GM12874 (cell line): ENCODE data around the gene CACNA1D.

ENCODE experiments used
- TF ChIP-seq, protein P1 (sequence below): IDR thresholded peaks from 2 replicates; pipeline ENCODE4 v1.5.1; 2011; ENCODE audit warnings: low read depth, mild to moderate bottlenecking, control low read depth, low read length, moderate library complexity; ENCODE audit not compliant: insufficient read depth

CACNA1D gene

DNA sequence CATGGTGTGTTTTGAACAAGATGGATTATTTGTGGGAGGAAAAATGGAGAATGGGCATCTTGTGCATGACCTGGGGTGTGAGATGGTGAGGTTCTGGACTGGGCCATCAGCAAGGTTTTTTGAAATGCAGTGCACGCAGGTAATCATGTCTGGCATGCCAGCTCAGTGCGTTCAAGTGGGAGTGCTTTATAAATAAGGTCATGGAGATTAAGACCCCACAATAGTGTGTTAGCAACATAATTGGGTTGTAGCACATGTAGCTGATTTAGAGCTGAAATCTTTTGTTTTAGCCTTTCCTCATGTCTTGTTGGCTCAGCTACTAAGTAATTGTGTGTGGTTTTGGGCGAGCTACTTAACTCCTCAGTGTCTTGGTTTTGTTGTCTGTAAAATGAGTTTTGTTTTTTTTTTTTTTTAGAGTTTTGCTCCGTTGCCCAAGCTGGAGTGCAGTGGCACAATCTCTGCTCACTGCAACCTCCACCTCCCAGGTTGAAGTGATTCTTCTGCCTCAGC, 3.9 kb upstream of the CACNA1D start:
- TF ChIP-seq, protein P1, sequence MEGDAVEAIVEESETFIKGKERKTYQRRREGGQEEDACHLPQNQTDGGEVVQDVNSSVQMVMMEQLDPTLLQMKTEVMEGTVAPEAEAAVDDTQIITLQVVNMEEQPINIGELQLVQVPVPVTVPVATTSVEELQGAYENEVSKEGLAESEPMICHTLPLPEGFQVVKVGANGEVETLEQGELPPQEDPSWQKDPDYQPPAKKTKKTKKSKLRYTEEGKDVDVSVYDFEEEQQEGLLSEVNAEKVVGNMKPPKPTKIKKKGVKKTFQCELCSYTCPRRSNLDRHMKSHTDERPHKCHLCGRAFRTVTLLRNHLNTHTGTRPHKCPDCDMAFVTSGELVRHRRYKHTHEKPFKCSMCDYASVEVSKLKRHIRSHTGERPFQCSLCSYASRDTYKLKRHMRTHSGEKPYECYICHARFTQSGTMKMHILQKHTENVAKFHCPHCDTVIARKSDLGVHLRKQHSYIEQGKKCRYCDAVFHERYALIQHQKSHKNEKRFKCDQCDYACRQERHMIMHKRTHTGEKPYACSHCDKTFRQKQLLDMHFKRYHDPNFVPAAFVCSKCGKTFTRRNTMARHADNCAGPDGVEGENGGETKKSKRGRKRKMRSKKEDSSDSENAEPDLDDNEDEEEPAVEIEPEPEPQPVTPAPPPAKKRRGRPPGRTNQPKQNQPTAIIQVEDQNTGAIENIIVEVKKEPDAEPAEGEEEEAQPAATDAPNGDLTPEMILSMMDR: no peak

DNA sequence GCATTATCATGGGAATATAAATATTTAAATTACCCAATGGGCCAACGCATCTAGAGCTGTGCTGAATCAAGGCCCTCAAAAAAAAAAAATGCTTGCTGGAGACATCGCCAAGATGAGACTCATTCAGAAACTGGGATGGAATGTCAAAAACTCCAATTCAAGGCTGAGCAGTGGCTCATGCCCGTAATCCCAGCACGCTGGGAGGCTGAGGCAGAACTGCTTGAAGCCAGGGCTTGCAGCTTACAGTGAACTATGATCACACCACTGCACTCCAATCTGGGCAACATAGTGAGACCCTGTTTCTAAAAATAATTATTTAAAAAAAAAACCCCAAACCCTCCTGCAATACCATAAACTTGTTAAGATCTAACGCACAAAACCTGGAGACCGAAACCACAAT, 3.1 kb upstream of the CACNA1D start:
- TF ChIP-seq, protein P1: no peak

DNA sequence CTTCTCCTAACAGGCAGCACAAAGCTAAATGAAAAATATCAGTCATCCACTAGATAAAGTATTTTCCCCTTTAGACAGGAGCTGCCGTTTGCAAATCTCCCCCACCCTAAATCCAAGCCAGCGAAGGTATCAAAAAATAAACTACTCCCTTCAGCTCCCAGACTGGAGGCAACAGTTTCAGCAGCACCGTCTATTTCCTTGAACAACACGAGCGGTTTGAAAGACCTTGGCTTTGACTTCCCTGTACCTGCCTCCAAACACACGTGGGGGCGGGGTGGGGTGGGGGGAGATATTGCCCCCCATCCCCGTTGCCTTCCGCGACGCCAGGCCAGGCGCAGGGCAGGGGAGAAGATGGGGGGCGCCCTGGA, 832 bp upstream of the CACNA1D start:
- TF ChIP-seq, protein P1: no peak

DNA sequence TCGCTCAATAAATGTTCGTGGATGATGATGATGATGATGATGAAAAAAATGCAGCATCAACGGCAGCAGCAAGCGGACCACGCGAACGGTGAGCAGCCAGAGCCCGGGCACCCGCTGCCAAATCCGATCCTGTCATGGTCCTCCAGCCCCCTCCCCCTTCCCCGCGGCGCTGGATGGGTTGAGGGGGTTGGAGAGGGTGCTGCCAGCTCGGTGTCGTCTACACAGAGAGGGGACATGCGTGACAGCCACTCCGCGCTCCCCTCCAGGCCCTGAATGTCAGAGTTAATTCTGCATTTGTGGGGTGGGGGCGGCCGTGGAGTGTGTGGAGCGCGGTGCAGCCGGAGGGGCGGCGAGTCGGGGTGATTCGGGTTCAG, 722 bp downstream of the CACNA1D start:
- TF ChIP-seq, protein P1: no peak

DNA sequence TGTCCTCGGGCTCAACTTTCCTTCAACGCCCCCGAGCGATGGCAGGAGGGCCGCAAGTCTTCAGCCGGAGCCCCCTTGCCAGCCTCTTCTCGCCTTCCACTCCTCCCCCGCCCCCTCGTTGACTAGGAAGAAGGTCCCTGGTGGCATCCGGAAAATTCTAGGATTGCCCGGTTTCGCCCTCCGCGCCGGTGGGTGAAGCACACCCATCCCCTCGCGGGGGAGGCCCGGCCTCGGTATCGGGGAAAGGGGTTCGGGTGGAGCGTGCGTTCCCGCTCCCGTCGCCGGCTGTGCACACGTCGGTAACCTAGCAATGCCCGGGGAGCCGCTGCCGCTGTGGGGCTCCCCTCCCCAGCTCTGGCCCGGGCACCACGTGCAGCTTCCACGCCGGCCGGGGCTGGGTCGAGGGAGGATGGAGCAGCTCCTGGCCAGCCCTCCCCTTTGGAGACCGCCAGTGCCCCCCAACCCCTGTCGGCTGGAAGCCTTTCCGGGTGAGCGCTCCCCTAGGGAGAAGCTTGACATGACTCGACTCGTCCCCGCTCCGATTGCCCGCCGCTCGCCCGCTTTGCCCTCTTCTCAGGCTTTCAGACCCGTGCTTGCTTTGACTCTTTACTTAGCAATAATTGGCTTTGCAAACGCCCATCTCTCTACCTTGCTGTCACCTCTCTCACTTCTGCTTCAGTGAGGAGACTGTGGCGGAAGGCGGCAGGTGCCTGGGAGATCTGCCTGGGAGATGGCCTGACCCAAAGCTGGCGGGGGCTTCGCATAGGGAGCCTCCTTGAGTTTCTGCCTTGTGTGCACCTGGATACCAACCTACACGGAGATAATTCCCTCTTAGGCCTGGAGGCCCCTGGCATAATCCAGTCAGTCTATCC, 1.3 kb downstream of the CACNA1D start:
- TF ChIP-seq, protein P1: no peak

DNA sequence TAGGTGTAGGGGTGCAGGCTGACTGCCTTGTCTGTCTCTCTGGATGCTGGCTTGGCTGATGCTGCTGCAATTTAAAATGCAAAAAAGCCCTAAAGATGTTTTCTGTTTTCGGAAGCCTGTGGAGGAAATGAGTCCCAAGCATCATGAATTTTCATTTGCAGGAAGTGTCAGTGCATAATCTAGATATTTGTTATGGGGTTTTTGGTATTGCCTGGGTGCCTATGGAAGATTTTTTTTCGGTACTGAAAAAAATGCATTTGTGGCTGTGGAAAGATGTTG, 1.9 kb downstream of the CACNA1D start:
- TF ChIP-seq, protein P1: no peak

DNA sequence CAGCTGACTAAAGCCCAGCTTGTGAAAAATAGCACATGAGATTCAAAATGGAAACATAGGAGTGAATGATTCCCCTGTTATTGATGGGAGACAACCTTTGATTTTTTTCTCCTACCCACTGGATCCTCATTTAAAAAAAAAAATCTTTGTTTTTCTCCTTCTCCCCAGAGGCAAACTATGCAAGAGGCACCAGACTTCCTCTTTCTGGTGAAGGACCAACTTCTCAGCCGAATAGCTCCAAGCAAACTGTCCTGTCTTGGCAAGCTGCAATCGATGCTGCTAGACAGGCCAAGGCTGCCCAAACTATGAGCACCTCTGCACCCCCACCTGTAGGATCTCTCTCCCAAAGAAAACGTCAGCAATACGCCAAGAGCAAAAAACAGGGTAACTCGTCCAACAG, 2.6 kb downstream of the CACNA1D start:
- TF ChIP-seq, protein P1: no peak
